Stimulated activated naive CD4-positive, alpha-beta T cell (primary cell): ENCODE measurements around the gene USP32.
A peak's percentile ranks its signal among the peaks of the same experiment; 100 is the strongest.
"Not testable (repeated sequence)": the region's sequence is repeated elsewhere in the genome, so short reads cannot be mapped to it uniquely, and the experiment has no call there.

Source experiments
- DNase-seq, 6 experiments: peaks; one replicate each; lab custom pipeline; 2025; lab: John Stamatoyannopoulos, UW

Gene USP32

DNA sequence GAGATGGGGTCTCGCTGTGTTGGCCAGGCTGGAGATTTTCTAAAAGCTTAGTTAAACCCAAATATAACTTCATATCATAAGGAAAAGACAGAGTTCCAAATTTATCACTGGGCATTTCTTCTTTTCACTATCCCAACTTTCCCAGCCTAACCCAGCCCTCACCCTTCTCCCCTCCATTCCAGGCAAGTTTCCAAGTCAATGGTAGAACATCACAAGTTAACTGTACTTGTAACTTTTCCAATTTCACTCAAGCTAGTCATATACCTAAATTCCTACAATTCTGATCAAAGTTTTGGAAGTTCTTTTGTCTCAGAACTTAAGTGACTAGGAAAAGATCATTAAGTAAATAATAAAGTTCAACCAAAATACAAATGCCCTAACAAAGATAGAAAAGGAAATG is 61.2 kb downstream of the USP32 start:
- no peak for DNase-seq

DNA sequence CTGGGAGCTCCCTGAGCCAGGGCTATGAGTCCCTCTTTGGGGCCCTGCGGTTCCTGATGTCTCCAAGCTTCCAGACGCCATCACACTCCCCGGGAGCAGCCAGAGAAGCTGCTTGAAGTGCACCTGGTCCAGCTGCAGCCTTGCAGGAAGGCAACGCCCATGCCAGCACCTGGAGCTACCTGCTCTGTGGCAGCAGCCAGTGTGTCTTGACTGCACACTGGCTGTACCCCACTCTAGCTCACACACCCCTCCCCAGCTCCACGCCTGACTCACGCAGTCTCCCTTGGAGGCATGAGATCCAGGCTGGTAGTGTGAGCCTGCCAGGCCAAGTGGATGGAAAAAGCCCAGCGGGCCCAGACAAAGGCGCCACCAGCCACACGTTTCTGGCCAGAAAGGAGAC is 63.3 kb downstream of the USP32 start:
- DNase-seq = no peak

DNA sequence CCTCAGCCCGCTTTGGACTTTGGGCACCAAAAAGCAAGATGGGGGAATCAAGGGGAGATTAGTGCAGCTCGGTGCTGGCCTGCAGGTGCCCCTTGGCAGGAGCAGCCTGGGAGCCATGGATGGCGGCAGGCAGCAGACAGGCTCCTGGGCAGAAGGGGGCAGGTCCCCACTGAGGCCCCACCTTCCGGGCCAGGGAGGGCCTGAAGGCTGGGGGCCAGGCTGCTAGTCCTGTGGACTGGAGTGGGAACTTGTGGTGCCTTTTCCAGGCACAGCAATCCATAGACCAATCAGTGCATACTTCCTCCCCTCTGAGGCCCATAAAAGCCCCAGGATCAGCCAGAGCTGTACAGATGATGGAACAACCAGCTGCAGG is 64.0 kb downstream of the USP32 start:
- no peak for DNase-seq

DNA sequence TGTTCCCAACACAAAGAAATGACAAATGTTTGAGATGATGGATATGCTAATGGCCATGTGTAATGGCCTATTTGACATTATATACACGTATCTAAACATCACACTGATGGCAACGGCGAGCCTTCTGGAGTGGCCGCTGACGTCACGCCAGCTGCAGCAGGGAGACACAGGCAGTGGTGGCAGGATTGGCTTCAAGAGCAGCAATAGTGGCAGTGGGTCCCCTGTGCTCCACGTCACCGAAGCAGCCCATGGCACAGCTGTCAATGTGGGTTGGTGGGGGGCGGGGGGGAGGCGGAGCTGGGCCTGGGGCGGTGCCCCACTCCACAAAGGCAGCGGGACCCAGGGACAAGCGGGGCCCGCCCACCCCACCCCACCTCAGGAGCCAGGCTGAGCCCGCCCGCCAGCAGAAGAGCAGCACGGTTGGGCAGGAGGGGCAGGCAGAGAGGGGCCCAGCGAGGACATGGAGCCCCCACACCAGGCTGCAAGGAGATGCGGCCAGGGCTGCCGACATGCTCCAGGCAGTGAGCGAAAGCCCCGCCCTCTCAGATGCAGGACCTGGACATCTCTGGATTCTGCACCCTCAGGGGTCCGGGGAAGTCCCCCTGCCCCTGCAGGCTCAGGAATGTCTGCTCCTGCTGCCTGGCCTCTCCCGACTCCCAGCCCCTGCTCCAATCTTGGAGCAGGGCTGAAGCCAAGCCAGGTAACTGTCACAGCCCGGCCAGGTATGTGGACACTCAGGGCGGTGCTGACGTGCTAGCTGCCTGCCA is 64.6 kb downstream of the USP32 start:
- no peak for DNase-seq

DNA sequence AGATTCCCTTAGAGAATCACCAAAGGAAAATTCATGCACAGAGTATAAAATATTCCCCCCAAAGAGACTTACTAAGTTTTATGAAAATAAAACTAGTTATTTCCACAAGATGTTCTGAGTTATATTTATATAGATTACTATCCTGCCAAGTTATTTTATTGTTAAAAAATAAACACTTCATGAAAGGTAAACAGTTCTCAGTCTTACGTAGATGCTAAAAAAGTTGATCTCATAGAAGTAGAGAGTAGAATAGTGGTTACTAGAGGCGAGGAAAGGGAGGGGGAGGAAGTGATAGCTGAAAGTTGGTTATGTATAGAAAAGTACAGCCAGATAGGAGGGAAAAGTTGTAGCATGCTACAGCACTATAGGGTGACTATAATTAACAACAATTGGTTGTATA is 65.2 kb downstream of the USP32 start:
- no peak for DNase-seq

DNA sequence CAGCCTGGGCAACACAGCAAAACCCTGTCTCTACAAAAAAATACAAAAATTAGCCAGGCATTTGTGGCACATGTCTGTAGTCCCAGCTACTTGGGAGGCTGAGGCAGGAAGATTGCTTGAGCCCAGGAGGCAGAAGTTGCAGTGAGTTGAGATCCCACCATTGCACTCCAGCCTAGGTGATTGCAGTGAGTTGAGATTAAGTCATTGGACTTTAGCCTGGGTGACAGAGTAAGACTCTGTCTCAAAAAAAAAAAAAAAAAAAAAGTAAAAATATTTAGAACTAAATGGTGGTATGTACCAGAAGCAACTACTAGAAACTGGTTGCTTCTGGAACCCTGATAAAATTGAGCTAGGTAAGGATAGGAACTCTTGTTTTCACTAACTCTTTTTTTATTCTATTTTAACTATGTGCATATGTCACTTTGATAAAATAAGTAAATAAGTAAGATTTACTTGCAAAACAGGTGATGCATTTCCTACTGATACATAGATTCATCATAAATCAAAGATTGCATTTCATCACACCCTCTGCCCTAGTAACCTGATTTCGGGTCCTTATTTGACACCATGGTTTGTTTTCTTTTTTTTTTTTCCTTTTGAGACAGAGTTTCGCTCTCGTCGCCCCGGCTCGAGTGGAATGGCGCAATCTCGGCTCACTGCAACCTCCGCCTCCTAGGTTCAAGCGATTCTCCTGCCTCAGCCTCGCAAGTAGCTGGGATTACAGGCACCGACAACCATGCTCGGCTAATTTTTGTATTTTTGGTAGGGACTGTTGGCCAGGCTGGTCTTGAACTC is 66.0 kb downstream of the USP32 start:
- no peak for DNase-seq

DNA sequence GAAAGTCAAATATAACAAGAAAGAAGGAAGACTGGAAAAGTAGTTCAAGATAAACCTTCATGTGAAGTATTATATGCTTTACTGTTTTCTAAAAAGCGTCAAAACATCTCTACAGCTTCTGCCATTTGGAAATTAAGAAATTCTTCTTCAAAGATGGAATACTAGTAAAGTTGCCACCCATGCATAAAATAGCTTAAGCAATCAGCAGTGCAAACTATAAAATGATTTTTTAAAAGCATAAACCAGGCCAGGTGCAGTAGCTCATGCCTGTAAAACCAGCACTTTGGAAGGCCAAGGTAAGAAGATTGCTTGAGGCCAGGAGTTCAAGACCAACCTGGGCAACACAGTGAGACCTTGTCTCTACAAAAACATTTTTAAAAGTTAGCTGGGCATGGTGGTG is 68.2 kb downstream of the USP32 start:
- no peak for DNase-seq

DNA sequence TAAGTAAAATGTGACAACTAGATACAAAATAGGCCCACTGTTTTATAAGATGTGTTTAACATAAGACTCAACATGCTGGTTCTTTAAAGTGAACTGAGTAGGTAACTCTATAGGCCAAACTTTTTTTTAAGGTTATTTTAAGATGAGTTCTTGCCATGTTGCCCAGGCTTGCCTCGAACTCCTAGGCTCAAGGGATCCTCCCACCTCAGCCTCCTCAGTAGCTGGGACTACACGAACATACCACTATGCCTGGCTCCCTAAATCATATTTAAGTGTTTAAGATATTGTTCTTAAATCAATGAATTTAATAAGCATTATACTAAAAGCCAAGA is 69.9 kb downstream of the USP32 start:
- no peak for DNase-seq

DNA sequence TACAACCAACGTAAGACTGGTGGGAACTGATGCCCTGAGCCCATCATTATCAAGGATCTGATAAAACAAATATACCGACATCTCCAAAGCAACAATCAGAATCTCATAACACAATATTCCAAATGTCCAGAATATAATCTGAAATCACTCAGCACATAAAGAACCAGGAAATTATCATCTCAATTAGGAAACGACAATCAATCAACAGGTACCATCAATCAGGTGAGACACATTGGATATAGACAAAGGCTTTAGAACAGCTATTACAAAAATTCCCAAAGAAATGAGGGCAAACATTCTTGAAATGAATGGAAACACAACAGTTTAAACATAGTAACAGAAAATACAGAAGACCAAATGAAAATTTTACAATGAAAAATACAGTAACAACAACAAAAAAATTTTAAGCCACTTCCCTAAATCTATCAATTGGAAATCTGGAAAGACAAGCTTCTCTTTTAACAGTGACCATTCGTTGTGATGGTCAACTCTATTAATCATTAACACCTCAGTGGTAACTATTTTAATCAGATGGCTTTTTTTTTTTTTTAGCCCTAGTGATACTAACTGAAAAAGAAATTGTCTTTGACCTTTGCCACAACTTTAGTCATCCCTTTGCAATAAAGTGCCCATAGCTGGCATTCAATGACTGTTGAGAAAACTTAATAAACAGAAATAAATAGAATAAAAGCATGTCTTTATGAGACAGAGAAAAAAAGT is 70.4 kb downstream of the USP32 start:
- DNase-seq = no peak

DNA sequence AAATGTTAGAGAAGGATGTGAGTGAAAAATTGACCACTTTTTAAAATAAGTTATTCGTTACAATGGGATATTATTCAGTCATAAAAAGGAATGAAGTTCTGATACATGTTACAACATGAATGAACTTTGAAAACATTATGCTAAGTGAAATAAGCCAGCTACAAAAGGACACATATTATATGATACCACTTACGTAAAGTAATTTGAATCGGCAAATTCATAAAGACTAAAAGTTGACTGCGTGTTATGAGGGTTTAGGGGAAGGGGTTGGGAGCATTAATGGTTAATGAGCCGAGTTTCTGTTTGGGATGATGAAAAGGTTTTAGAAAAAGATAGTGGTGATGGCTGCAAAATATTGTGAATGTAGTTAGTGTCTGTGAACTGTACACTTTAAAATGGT is 73.1 kb downstream of the USP32 start:
- DNase-seq = no peak

DNA sequence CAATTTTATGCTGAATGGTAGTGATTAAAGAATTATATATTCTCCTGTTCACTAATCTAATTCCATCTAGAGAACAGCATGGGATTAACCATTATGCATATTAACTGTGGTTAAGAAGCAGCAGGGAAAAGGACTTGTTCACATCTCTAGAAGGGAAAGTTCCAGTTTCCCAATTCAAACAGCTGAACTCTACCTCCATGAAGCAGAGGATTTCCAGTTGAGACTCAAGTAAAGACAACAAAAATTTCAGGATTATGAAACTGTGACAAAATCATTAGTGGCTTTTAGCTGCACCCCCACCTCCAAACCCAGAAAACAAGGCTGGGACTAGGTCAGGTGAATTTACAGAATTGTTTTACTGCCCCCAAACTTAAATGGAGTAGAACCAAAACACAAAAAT is 73.6 kb downstream of the USP32 start:
- DNase-seq = no peak

DNA sequence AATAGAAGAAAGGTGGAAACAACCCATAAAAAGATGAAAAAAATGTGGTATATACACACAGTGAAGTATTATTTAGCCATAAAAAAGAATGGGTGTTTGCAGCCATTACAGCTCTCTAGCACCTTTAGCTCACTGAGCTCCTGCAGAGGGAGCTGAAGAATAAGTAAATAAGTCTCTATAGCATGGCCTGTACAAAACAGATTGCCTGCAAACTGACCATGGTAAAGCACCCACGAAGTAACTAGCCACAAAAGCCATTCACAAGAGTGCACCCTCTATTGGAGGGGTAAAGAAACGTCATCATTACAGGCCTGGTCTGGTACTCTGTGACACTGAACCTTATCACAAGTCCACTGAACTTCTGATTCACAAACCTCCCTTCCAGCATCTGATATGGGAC is 76.3 kb downstream of the USP32 start:
- DNase-seq = no peak

DNA sequence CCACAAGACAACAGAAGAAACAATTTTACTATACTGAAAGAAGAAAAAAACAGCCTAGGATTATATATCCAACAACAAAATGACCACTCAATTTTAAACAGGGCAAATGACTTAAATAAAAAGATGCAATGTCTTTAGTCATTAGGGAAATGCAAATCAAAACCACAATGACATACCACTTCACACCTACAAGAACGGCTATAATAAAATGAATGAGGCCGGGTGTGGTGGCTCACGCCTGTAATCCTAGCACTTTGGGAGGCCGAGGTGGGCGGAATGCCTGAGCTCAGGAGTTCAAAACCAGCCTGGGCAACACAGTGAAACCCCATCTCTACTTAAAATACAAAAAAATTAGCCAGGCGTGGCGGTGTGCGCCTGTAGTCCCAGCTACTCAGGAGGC is 77.0 kb downstream of the USP32 start:
- DNase-seq = not testable (repeated sequence)

DNA sequence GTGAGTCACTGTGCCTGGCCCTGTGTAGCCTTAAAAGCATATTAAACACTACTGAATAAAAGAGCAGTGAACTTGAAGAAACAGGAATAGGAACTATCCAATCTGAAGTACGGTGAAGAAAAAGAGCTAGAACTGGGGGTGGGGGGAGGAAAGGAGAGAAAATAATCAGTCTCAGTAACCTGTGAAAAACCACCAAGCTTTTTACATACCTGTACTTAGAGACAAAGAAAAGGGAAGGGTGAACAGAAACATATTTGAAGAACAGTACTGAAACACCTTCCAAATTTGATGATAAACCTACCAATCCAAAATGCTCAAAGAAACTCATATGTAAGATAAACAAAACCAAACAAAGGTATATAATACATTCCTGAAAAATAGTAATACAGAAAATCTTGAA is 77.5 kb downstream of the USP32 start:
- DNase-seq = no peak

DNA sequence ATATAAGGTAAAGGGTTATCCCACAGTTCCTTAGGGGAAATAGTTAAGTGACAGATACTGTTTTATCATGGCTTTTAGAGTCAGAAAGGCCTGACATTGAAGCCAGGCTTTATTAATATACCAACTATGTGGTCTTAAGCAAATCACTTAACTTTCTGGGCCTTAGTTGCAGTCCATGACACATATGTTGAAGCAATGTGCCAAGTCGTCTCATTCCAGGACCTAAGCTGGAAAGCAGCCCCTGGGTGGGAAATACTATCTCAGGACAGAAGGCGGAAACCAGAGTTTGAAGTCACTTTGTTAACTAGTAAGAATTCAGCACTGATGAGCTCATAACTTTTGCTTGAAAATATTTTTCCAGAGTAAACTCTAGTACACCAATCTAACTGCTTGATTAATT is 80.0 kb downstream of the USP32 start:
- no peak for DNase-seq

DNA sequence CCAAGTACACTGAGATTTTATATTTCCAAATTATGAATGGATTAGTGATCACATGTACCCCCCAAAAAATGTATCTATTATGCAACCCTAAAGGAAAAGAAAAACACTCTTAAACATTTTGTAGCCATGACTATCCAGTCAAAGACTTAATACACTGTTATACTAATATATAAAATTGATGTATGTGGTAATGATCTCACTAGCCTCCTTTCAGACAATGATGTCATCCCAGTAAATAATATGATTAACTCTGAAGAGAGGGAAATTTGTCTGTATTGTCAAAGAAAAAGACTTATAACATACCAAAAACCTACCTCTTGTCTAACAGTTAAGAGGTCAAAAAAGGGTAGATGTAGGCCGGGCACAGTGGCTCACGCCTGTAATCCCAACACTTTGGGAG is 80.7 kb downstream of the USP32 start:
- no peak for DNase-seq

DNA sequence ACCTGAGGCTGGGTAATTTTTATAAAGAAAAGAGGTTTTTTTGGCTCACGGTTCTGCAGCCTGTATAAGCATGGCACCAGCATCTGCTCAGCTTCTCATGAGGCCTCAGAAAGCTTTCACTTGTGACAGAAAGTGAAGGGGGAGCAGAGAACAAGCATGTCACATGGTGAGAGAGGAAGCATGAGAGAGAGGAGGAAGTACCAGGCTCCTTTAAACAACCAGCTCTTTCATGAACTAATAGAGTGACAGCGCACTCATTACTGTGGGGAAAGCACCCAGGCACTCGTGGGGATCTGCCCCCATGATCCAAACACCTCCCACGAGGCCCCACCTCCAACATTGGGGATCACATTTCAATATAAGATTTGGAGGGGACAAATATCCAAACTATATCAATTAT is 86.8 kb downstream of the USP32 start:
- peak in 3 of 6 experiments; percentile 1 to 5 (median 3) for DNase-seq

DNA sequence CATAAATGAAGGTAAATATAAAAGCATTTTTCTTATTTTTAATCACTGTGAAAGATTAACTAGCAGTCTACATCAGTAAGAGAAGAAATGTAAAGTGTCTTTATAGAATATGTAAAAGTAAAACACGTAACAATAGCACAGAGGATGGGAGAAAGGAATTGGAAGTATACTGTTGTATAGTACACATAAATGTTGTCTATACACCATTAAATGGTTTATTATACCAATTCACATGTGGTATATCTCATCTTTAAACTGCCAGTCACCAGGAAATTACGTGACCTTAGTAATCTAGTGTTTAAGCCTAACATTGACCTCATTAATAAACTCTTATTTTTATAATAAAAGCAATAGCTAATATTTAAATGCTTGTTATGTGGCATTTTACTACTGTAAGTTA is 87.4 kb downstream of the USP32 start:
- DNase-seq = no peak

DNA sequence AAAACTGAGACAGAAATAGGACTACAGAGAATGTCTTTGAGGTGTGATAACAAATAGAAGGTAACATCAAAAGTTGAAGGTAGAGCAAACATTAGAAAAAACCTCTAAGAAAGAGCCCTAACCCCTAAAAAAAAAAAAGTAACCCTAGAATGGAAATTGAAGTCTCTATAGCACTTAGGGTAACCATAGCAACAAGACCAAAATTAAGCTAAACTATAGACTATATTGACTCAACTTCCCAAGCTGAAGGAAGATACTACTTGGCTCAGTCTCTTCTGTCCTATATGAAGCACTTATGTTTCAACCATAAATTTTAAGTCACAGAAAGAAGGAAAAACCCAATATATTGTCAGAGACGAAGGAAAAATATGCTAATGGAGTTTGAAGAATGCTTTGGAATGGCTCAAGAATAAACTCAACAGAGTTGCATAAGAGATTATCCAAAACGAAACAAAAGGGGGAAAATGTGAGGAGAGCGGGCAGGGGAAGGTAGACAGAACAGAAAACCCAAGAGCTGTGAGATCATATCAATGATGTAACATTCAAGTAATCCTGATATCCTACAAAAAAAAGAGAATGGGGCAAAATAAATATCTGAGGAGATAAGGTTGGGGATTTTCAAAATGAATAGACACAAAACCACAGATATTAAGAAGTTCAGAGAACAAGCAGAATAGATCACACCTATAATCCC is 88.4 kb downstream of the USP32 start:
- DNase-seq = no peak

DNA sequence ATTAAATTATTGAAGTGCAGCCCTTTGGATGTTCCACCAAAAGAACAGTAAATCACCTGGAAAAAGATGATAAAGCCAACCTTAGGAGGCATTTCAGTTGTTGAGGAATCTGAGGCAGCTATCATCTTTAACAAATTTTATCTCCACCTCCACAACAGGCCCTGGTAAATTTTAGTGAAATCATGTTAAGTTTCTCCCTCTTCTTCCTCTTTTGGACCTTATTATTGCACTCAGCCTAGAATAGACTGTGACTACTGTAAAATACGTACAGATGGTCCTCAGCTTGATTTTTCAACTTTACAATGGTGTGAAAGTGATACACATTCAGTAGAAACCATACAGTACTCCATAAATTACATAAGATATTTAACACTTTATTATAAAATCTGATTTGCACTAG is 90.3 kb downstream of the USP32 start:
- no peak for DNase-seq

DNA sequence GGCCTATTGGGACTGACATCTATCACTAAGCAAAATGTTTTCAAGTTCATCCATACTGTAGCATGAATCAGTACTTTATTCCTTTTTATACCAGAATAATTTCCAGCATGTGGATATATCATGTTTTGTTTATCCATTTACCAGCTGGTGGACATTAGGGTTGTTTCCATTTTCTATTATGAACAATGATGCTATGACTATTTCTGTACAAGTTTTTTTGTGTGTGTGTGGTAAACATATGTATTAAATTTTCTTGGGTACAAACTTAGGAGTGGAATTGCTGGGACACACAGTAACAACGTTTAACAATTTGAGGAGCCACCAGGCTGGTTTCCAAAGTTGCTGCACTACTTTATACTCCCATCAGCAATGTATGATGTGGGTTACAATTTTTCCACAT is 91.0 kb downstream of the USP32 start:
- no peak for DNase-seq

DNA sequence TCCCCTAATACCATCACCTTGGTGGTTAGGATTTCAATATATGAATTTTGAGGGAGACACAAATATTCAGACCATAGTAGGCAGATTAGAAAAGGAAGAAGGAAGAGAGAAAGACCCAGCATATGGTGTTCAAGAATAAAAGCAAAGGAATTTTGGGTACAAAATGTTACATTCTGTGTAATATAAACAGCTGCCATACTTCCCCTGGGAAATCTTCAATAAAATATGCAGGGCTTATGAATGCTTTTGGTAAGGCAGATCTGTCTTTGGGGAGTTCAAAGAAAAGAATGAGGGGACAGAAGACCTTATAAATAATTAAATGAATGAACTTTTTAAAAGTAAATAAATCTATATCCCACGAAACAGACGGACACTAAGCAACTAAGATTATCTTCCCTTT is 91.9 kb downstream of the USP32 start:
- DNase-seq = no peak
